Lung (tissue), 12 donors: ENCODE data around the gene LYST. TPM values are rescaled to one million over a fixed set of nuclear protein-coding genes. Genes with fewer than 3 reads are reported as not detected.

Experiments used
- ATAC-seq: fragments of 200-7000 bp; cut with Tn5 transposase; one replicate; pipeline ENCODE4 v1.9.1; 2020; ENCODE audit warnings: moderate number of reproducible peaks; ENCODE audit not compliant: insufficient read depth, low FRiP score
- DNase-seq, 3 donors: peaks; one replicate each; pipeline ENCODE4 v3.0.0-alpha.2; 2013 to 2017
- H3K27ac ChIP-seq, 2 donors: one replicate each; pipeline ENCODE4 v1.5.1; 2013; ENCODE audit warnings: mild to moderate bottlenecking in 2 of 2, moderate library complexity in 2 of 2, control low read depth in 1 of 2, inconsistent platforms in 1 of 2, low read depth in 1 of 2, low read length in 1 of 2
- H3K27me3 ChIP-seq, 3 donors: one replicate each; pipeline ENCODE4 v1.5.1; 2013; ENCODE audit warnings: low read length in 2 of 3; ENCODE audit not compliant: control insufficient read depth in 3 of 3, insufficient read depth in 3 of 3
- H3K36me3 ChIP-seq, 4 donors: one replicate each; pipeline ENCODE4 v1.5.1; 2013; ENCODE audit warnings: low read length in 4 of 4, mild to moderate bottlenecking in 1 of 4, moderate library complexity in 1 of 4; ENCODE audit not compliant: control insufficient read depth in 4 of 4, insufficient read depth in 4 of 4
- H3K4me1 ChIP-seq, 5 donors: one replicate each; pipeline ENCODE4 v1.5.1; 2013; ENCODE audit warnings: low read length in 5 of 5, mild to moderate bottlenecking in 2 of 5, moderate library complexity in 1 of 5; ENCODE audit not compliant: control insufficient read depth in 5 of 5, insufficient read depth in 5 of 5
- H3K4me3 ChIP-seq: one replicate; pipeline ENCODE4 v1.5.1; 2013; ENCODE audit warnings: mild to moderate bottlenecking, control low read depth, moderate library complexity
- H3K9ac ChIP-seq, 2 donors: one replicate each; pipeline ENCODE4 v1.5.1; 2013; ENCODE audit warnings: low read length in 2 of 2, control low read depth in 1 of 2; ENCODE audit not compliant: insufficient read depth in 1 of 2
- H3K9me3 ChIP-seq, 4 donors: one replicate each; pipeline ENCODE4 v1.5.1; 2013; ENCODE audit warnings: low read length in 3 of 4, mild to moderate bottlenecking in 1 of 4, moderate library complexity in 1 of 4; ENCODE audit not compliant: control insufficient read depth in 4 of 4, insufficient read depth in 3 of 4
- CTCF ChIP-seq: IDR thresholded peaks from 2 replicates; pipeline ENCODE4 v1.5.1; 2012; ENCODE audit warnings: mild to moderate bottlenecking; ENCODE audit errors: control extremely low read depth, extremely low read depth
- WGBS, 2 donors: extraction: QIAGEN DNeasy Blood & Tissue Kit; methylation state at CpG; one replicate each; pipeline ENCODE4 v1.1.7; 2013; 5-methylcytosine and 5-hydroxymethylcytosine counted together
- polyA plus RNA-seq, 2 donors: library from polyadenylated mRNA; stranded (reverse); fragments of 200-250 nt; gene quantifications; one replicate each; pipeline ENCODE4 v1.2.1, GENCODE V29; 2013
- total RNA-seq, 2 donors: library from RNA; depleted of rRNA in 1 of 2; stranded (reverse); fragments of >200 nt in 1 of 2; gene quantifications; one replicate each; pipeline ENCODE4 v1.2.1, GENCODE V29; 2014 to 2021
- donor health status: control.
- donor health status: control.
- donor health status: Bipolar disorder and iron deficiency.
- donor health status: healthy.
- donor health status: DM: yes; HTN: yes; CAD: no.

LYST gene
- total and polyA plus RNA-seq, 4 donors, result 9.8 to 82.7 (median 31.7) TPM

GRCh38 chr1:235844776-235845175, 21.9 kb downstream of the LYST start:
- Histone ChIP-seq H3K4me3 (no peak overlapping the region), H3K27ac (no peak overlapping the region), H3K4me1 (peaks cover 0 to 23% (median 0%) of the 10 kb centered on the region in 5 donors), H3K9me3 (no peaks in the 10 kb centered on the region), H3K36me3 (no peaks in the 10 kb centered on the region), H3K9ac (no peak overlapping the region), H3K27me3 (no peaks in the 10 kb centered on the region)
- WGBS, 2 donors, result 85 to 93% methylated on average over 3 of the region's 3 CpGs
- TF ChIP-seq CTCF, result no peak
- DNase-seq, result no peak
- no peak for ATAC-seq

GRCh38 chr1:235843461-235843961, 23.2 kb downstream of the LYST start:
- 35 to 42% methylated on average over 2 of the region's 2 CpGs for WGBS, 2 donors
- Histone ChIP-seq H3K4me3 (no peak overlapping the region), H3K27ac (no peak overlapping the region), H3K9me3 (no peaks in the 10 kb centered on the region), H3K4me1 (peaks cover 0 to 23% (median 0%) of the 10 kb centered on the region in 5 donors), H3K9ac (no peak overlapping the region), H3K36me3 (no peaks in the 10 kb centered on the region), H3K27me3 (no peaks in the 10 kb centered on the region)
- TF ChIP-seq CTCF, result peak; percentile 29
- ATAC-seq (no peak), DNase-seq (peak in 2 of 3 donors; percentile 33 to 43)

- DNase-seq, result no peak
- H3K27me3 ChIP-seq, result no peaks in the 10 kb centered on the region
- H3K4me1 ChIP-seq, result peaks cover 0 to 23% (median 0%) of the 10 kb centered on the region in 5 donors
- no peak for ATAC-seq
- no peaks in the 10 kb centered on the region for H3K9me3 ChIP-seq
- H3K9ac ChIP-seq, result no peak overlapping the region
- no peak overlapping the region for H3K4me3 ChIP-seq
- H3K36me3 ChIP-seq, result no peaks in the 10 kb centered on the region
- no peak overlapping the region for H3K27ac ChIP-seq
- no peak for TF ChIP-seq CTCF
- WGBS, 2 donors, result 55 to 79% methylated on average over 1 of the region's 1 CpG
Observed at GRCh38 chr1:235841938-235842545, 24.7 kb downstream of the LYST start.
